CD4-positive, alpha-beta T cell (primary cell): ENCODE data around the gene SPNS1. TPM values are rescaled to one million over a fixed set of nuclear protein-coding genes. Genes with fewer than 3 reads are reported as not detected.

ENCODE experiments used
- ATAC-seq: fragments of 200-7000 bp; cut with Tn5 transposase; one replicate; pipeline ENCODE4 v1.10.0; 2022; ENCODE audit warnings: mild to moderate bottlenecking; ENCODE audit not compliant: poor library complexity
- CTCF ChIA-PET: fragments of 350-600 bp; sonication (Branson Sonifier 250); formaldehyde crosslinking; loops from one replicate; lab custom pipeline; 2021; ENCODE audit warnings: antibody characterized with exemption, inconsistent platforms; lab: Charles Lee
- POLR2A ChIA-PET: fragments of 350-600 bp; sonication (Branson Sonifier 250); formaldehyde crosslinking; loops from one replicate; lab custom pipeline; 2021; ENCODE audit warnings: antibody characterized with exemption, inconsistent platforms; lab: Charles Lee
- DNase-seq, 14 experiments: peaks; one replicate each; pipeline ENCODE4 v3.0.0-alpha.2; 2013 to 2020; ENCODE audit warnings: mixed read lengths in 2 of 14
- H3K27ac ChIP-seq, 2 donors: one replicate each; pipeline versions ENCODE4 v1.5.1 to v1.7.0; 2013; ENCODE audit warnings: low read length in 2 of 2, low read depth in 1 of 2, mild to moderate bottlenecking in 1 of 2
- H3K27me3 ChIP-seq, 2 experiments: 1 replicate in 1 of 2; 2 replicates in 1 of 2; pipeline versions ENCODE4 v1.6.1 to v1.7.0; 2013; ENCODE audit warnings: low read length in 2 of 2, control low read depth in 1 of 2, mild to moderate bottlenecking in 1 of 2, moderate library complexity in 1 of 2; ENCODE audit not compliant: insufficient read depth in 2 of 2, control insufficient read depth in 1 of 2
- H3K36me3 ChIP-seq: one replicate; pipeline ENCODE4 v1.6.1; 2013; ENCODE audit warnings: low read length, control low read depth; ENCODE audit not compliant: insufficient read depth
- H3K4me1 ChIP-seq: one replicate; pipeline ENCODE4 v1.6.1; 2013; ENCODE audit warnings: low read length, control low read depth; ENCODE audit not compliant: insufficient read depth
- H3K4me3 ChIP-seq: one replicate; pipeline ENCODE4 v1.5.1; 2013; ENCODE audit warnings: mild to moderate bottlenecking, low read length, moderate library complexity
- H3K9me3 ChIP-seq, 2 experiments: 1 replicate in 1 of 2; 2 replicates in 1 of 2; pipeline versions ENCODE4 v1.6.1 to v1.7.0; 2013; ENCODE audit warnings: low read length in 2 of 2, mild to moderate bottlenecking in 2 of 2, control low read depth in 1 of 2, moderate library complexity in 1 of 2; ENCODE audit not compliant: control insufficient read depth in 1 of 2, insufficient read depth in 1 of 2
- H3K27ac Mint-ChIP-seq: one replicate; pipeline ENCODE4 v1.8.0; 2020; ENCODE audit warnings: mixed read lengths
- H3K27me3 Mint-ChIP-seq: one replicate; pipeline ENCODE4 v1.8.0; 2021; ENCODE audit warnings: mixed read lengths
- H3K36me3 Mint-ChIP-seq: one replicate; pipeline ENCODE4 v1.8.0; 2021; ENCODE audit warnings: low read depth, mixed read lengths
- H3K4me1 Mint-ChIP-seq: one replicate; pipeline ENCODE4 v1.8.0; 2021; ENCODE audit warnings: low read depth, mixed read lengths
- H3K4me3 Mint-ChIP-seq: one replicate; pipeline ENCODE4 v1.8.0; 2020; ENCODE audit warnings: mild to moderate bottlenecking, mixed read lengths
- H3K9me3 Mint-ChIP-seq: one replicate; pipeline ENCODE4 v1.8.0; 2020; ENCODE audit warnings: mixed read lengths
- CTCF ChIP-seq: fragments of 200-600 bp; IDR thresholded peaks from one replicate; pipeline ENCODE4 v1.8.0; 2022; ENCODE audit warnings: antibody characterized with exemption, mild to moderate bottlenecking
- intact Hi-C, 2 experiments: fragments of 100-400 bp; cut with DNase I in 1 of 2; cut with micrococcal nuclease in 1 of 2; formaldehyde crosslinking; loops; one replicate each; pipeline versions ENCODE4 v1.15.1 to v1.9.0; 2023 to 2025; cut with DNase I, micrococcal nuclease
- total RNA-seq, 174 experiments: library from RNA in 2 of 174; stranded (reverse) in 2 of 174; gene quantifications; one replicate each; pipeline ENCODE4 v1.2.3 and lab custom pipeline; 2021 to 2026

The SPNS1 gene
- total RNA-seq, 2 experiments from 2014 or later, result 24.4 to 28.1 TPM

- ChIA-PET POLR2A (interaction anchor here (0.9 to 9.4 kb wide), 7 partner anchors 12 to 74 kb away, joined by 3 to 100 read pairs (median 6); partner anchors contain the start of genes LAT and NFATC2IP), CTCF (no interaction called here)
- no peak overlapping the region for H3K4me3 ChIP-seq
- H3K9me3 ChIP-seq, result no peaks in the 10 kb centered on the region
- Mint-ChIP-seq H3K9me3 (no peaks in the 10 kb centered on the region), H3K27ac (peak overlapping the region; percentile 80), H3K4me3 (peak overlapping the region; percentile 67), H3K27me3 (no peaks in the 10 kb centered on the region), H3K36me3 (no peaks in the 10 kb centered on the region), H3K4me1 (peaks cover 71% of the 10 kb centered on the region)
- H3K36me3 ChIP-seq, result no peaks in the 10 kb centered on the region
- H3K27ac ChIP-seq, result peak overlapping the region; percentile 45 to 57
- intact Hi-C loops, result loop anchor here (2.0 kb wide), 1 partner anchor 15 kb away; no protein-coding TSS in a partner anchor
- ATAC-seq (no peak), DNase-seq (peak in 1 of 14 experiments; percentile 28)
- peaks cover 55% of the 10 kb centered on the region for H3K4me1 ChIP-seq
- H3K27me3 ChIP-seq, result no peaks in the 10 kb centered on the region
- no peak for TF ChIP-seq CTCF
These were observed 49.7 kb downstream of the SPNS1 start for GRCh38 chr16:29024278-29024677.

GRCh38 chr16:29025218-29025617, 50.6 kb downstream of the SPNS1 start:
- ChIA-PET CTCF (no interaction called here), POLR2A (interaction anchor here (1.0 to 9.4 kb wide), 4 partner anchors 12 to 52 kb away, joined by 5 to 100 read pairs (median 18); partner anchors contain the start of gene LAT)
- intact Hi-C loops, result loop anchor here (2.0 kb wide), 1 partner anchor 16 kb away; no protein-coding TSS in a partner anchor
- Histone ChIP-seq H3K9me3 (no peaks in the 10 kb centered on the region), H3K4me3 (no peak overlapping the region), H3K36me3 (no peaks in the 10 kb centered on the region), H3K4me1 (peaks cover 60% of the 10 kb centered on the region), H3K27me3 (no peaks in the 10 kb centered on the region), H3K27ac (peak overlapping the region in 1 of 2 donors; percentile 1)
- TF ChIP-seq CTCF, result no peak
- no peaks in the 10 kb centered on the region for H3K9me3 Mint-ChIP-seq
- no peak for ATAC-seq
- H3K36me3 Mint-ChIP-seq, result no peaks in the 10 kb centered on the region
- H3K27me3 Mint-ChIP-seq, result no peaks in the 10 kb centered on the region
- H3K4me1 Mint-ChIP-seq, result peaks cover 77% of the 10 kb centered on the region
- peak overlapping the region; percentile 27 for H3K4me3 Mint-ChIP-seq
- DNase-seq, result peak in 7 of 14 experiments; percentile 10 to 69 (median 38)
- H3K27ac Mint-ChIP-seq, result peak overlapping the region; percentile 80

GRCh38 chr16:29025735-29026134, 51.2 kb downstream of the SPNS1 start:
- POLR2A ChIA-PET, result interaction anchor here (1.0 to 9.4 kb wide), 4 partner anchors 13 to 52 kb away, joined by 5 to 100 read pairs (median 18); partner anchors contain the start of gene LAT
- CTCF ChIA-PET, result no interaction called here
- Histone ChIP-seq H3K27ac (no peak overlapping the region), H3K4me1 (peaks cover 54% of the 10 kb centered on the region), H3K27me3 (no peaks in the 10 kb centered on the region), H3K9me3 (no peaks in the 10 kb centered on the region), H3K36me3 (no peaks in the 10 kb centered on the region), H3K4me3 (no peak overlapping the region)
- H3K9me3 Mint-ChIP-seq, result no peaks in the 10 kb centered on the region
- DNase-seq, result no peak
- H3K4me3 Mint-ChIP-seq, result no peak overlapping the region
- peaks cover 79% of the 10 kb centered on the region for H3K4me1 Mint-ChIP-seq
- H3K27me3 Mint-ChIP-seq, result no peaks in the 10 kb centered on the region
- peak overlapping the region; percentile 80 for H3K27ac Mint-ChIP-seq
- no peaks in the 10 kb centered on the region for H3K36me3 Mint-ChIP-seq
- TF ChIP-seq CTCF, result no peak
- intact Hi-C loops, result loop anchor here (2.0 kb wide), 1 partner anchor 17 kb away; no protein-coding TSS in a partner anchor
- no peak for ATAC-seq
